ENCODE results near the gene SETD2. TPM values are rescaled to one million over a fixed set of nuclear protein-coding genes. Genes with fewer than 3 reads are reported as not detected.

SETD2 gene
- total and polyA plus RNA-seq, 2 of the 8 experiments (the other 6 are each of a cell fraction or from before 2014, with no cell fraction given): 15.7 to 46.3 TPM

DNA sequence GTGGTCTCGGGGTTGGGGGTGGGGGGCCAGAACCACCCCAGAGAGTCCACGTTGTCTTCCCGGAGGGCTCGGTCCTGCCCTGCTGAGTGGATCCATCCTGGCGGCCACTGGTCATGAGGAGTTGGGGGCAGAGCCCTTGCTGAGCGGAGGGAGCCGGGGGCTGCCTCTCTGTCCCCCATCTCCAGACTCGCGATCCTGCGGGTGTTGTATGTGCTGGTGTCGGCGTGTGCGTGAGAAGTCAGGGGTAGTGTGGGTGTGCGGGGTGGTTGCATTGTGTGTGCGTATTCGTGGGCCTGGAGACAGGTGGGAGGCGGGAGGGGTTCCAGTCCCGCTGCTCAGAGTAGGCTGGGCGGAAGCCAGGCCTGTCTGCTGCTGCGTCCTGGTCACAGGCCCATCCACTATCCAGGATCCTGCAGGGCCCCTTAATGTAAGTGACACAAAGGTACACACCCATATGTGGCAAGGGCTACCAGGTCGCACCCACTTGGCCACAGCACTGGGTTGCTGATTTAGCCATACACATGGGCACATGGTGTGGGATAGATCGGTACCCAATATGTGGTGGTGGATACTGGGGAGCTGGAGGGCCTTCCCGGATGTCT lies 153.7 kb downstream of the SETD2 start (continued):
- TF ChIP-seq RNF2 (IDR thresholded peaks at IDR 0.05; ENCODE audit: borderline replicate concordance, low read depth, low read length, missing control alignments, poor library complexity, severe bottlenecking): no peak

Measured in H1 (cell line).